T-helper 1 cell treated with Interleukin-12 subunit alpha and Interleukin-12 subunit beta and Interleukin-4 antibody, amounts not matched to agents 30 μg/mL and 1 μg/mL, for 36 hours (primary cell): Measurements from ENCODE around the gene DGKG.

Experiments
- H3K27ac Mint-ChIP-seq: one replicate; pipeline ENCODE4 v1.8.0; 2021; ENCODE audit warnings: mild to moderate bottlenecking, mixed read lengths
- H3K27me3 Mint-ChIP-seq: one replicate; pipeline ENCODE4 v1.8.0; 2021; ENCODE audit warnings: low read depth, mixed read lengths
- H3K36me3 Mint-ChIP-seq: one replicate; pipeline ENCODE4 v1.8.0; 2021; ENCODE audit warnings: low read depth, mixed read lengths
- H3K4me1 Mint-ChIP-seq: one replicate; pipeline ENCODE4 v1.8.0; 2021; ENCODE audit warnings: low read depth, mixed read lengths
- H3K4me3 Mint-ChIP-seq: one replicate; pipeline ENCODE4 v1.8.0; 2021; ENCODE audit warnings: mild to moderate bottlenecking, moderate library complexity, mixed read lengths
- H3K9me3 Mint-ChIP-seq: one replicate; pipeline ENCODE4 v1.8.0; 2021; ENCODE audit warnings: mixed read lengths

The DGKG gene

DNA sequence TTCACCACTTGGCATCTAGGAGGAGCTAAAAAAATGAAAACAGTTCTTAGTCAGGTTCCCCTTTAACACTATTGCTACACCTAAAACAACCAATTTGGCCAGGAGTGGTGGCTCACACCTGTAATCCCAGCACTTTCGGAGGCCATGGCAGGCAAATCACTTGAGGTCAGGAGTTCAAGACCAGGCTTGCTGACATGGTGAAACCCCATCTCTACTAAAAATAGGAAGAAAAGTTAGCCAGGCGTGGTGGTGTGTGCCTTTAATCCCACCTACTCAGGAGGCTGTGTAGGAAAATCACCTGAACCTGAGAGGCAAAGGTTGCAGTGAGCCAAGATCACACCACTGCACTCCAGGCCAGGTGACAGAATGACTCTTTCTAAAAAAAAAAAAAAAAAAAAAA is 124.1 kb downstream of the DGKG start:
- Mint-ChIP-seq H3K4me1 (peaks cover 21% of the 10 kb centered on the region), H3K4me3 (no peak overlapping the region), H3K27me3 (peaks cover 10% of the 10 kb centered on the region), H3K27ac (no peak overlapping the region), H3K9me3 (no peaks in the 10 kb centered on the region), H3K36me3 (no peaks in the 10 kb centered on the region)

DNA sequence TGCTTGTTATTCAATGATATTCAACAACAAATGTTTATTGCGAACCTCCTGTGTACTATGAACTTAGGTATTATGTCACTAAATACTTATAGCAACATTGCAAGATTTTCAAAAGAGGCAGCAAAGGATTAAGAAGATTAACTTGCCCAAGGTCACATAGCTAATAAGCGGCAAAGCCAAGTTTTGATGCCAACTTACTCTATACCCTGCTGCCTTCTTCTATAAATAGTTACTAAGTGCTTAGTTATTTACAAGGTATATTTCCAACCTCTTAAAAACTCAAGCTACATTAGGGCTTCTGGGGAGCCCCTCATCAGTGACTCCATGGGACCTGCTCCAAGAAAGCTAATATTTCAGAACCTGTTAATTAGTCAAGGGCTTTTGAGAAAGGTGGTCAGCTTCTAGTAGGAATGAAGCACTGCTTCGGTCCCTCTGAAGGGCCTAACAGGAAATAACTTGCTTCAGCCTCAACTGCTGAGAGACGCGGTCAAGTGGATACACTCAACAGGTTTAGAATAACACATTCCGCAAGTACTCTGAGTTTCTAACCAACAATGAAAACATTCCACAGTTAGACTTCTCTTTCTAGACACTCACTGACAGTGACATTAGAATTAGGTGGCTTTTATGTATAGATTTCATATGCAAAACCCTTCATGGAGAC is 125.5 kb downstream of the DGKG start:
- Mint-ChIP-seq H3K4me1 (peaks cover 15% of the 10 kb centered on the region), H3K27ac (no peak overlapping the region), H3K4me3 (no peak overlapping the region), H3K27me3 (peaks cover 13% of the 10 kb centered on the region), H3K36me3 (no peaks in the 10 kb centered on the region), H3K9me3 (no peaks in the 10 kb centered on the region)

DNA sequence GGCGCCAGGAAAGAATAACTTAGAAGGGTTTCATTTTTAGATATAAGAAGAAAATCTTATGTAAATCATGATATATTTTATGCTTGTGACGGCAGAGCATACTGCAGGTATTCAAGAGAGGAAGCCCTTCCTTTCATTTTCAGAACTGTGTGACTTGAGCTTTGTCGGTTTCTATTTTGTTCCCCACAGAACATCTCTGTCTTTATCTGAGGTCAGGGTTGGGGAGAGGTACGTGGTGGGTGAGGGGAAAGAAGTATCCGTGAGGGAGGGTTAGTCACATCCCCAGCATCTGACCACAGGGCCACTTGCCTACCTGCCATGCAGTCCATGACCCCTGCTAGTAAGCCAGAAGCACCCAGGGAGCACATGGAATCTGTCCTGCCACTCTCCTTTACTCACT is 126.5 kb downstream of the DGKG start:
- Mint-ChIP-seq H3K4me3 (peak overlapping the region; percentile 39), H3K27me3 (peaks cover 9% of the 10 kb centered on the region), H3K27ac (no peak overlapping the region), H3K4me1 (peaks cover 15% of the 10 kb centered on the region), H3K36me3 (no peaks in the 10 kb centered on the region), H3K9me3 (no peaks in the 10 kb centered on the region)

DNA sequence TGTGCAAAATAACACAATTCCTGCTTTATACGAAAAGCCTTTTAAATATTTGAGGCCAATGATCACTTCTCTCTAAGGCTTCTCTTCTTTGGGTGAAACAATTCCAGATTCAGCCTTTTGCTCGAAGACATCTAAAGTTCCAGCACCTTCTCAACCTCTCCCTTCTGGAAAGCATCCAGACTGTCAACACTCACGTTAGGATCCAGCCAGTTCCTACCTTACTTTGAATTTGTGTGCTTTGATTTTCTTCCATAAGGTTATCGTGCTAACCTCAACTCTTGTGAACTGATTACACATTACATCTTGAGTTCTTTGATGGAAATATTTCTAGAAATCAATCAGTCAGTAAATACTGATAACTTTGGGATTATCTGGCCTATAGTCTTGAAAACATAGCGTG is 127.9 kb downstream of the DGKG start:
- Mint-ChIP-seq H3K4me3 (no peak overlapping the region), H3K36me3 (no peaks in the 10 kb centered on the region), H3K4me1 (peaks cover 15% of the 10 kb centered on the region), H3K27me3 (peaks cover 13% of the 10 kb centered on the region), H3K9me3 (no peaks in the 10 kb centered on the region), H3K27ac (no peak overlapping the region)

DNA sequence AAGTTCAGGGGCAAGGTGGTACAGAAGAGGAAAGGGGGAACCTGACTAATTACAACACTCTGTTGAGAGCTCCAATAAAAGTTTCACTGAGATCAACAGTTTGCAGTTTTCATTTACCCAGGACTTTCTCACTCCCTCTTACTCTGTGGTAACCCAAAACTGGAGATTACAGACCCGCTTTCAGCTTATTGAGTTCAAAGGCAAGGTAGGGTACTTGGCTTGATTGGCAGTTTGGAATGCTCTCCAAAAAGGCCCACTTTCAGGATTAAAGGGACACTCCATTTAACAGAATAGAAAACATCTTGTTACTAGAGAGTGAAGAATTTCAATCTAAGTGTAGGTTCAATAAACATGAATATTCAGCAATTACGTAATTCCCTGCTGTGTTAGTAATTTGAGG is 135.6 kb downstream of the DGKG start:
- Mint-ChIP-seq H3K27me3 (peaks cover 52% of the 10 kb centered on the region), H3K4me1 (no peaks in the 10 kb centered on the region), H3K9me3 (no peaks in the 10 kb centered on the region), H3K27ac (no peak overlapping the region), H3K4me3 (no peak overlapping the region), H3K36me3 (no peaks in the 10 kb centered on the region)

DNA sequence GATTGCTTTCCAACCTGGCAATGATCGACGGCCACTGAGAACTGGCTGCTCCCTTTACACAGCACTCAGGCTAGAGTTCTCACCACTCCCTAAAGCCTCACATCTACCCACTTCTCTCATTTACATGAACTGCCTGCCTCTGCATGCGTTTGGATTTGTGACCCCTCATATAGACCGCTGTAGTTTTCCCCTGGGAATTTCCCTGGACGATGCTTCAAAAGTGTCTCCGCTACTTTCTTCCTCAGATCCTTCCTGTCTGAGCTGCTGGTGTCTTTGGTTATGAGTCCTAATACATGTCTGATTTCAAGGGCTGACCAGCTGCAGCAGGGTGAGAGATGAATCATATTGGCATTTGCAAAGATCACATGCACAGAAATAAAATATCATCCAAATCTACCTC is 136.4 kb downstream of the DGKG start:
- Mint-ChIP-seq H3K36me3 (no peaks in the 10 kb centered on the region), H3K4me1 (no peaks in the 10 kb centered on the region), H3K9me3 (no peaks in the 10 kb centered on the region), H3K4me3 (no peak overlapping the region), H3K27ac (no peak overlapping the region), H3K27me3 (peaks cover 52% of the 10 kb centered on the region)

DNA sequence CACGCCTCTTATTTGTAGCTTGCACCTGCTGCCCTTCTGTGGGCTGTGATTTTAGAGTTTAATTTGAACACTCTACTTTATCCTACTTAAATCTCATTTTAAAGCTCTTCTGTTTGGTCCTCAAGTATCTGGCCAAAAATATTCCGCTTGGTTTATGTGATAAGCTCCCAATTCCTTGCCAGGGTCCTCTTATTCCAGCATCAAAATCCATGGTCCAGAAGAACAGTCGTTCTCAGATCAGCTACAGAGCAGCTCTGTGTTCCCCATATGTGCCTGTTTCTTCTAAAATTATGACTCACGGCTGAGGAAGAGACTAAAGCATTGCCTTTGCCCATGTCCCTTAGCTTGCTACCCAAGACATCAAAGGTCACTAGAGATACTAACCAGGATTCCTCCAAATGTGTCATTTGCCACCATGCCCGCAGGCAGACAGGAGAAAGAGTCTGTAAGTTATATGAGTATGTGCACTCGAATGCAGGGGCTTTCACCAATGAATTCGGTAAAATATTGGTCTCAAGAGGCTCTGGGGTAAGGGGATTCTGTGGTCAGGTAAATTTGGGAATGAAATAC is 137.9 kb downstream of the DGKG start:
- H3K4me1 Mint-ChIP-seq = no peaks in the 10 kb centered on the region
- peaks cover 57% of the 10 kb centered on the region for H3K27me3 Mint-ChIP-seq

DNA sequence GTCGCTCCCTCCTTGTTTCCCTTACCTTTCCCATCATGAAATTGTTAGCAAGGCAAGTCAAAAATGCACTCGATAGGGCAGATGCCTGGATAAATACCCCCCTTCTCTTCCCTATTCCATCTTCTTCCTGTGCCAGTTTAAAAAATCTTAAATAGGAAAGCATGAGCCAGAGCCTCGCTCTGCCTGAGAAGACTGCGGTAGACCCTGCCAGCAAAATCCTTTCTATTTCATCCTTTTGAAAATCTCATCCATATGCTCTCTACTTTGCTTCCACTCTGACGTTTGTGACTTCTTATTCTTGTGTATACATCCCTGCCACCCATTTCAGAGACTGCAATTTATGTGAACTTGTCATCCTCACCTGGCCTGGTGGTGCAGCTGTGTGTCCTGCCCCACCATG is 138.6 kb downstream of the DGKG start:
- Mint-ChIP-seq H3K4me1 (no peaks in the 10 kb centered on the region), H3K36me3 (no peaks in the 10 kb centered on the region), H3K9me3 (no peaks in the 10 kb centered on the region), H3K27ac (no peak overlapping the region), H3K27me3 (peaks cover 52% of the 10 kb centered on the region), H3K4me3 (no peak overlapping the region)

More for the DNA sequence above, 137.9 kb downstream of the DGKG start:
- Mint-ChIP-seq H3K36me3 (no peaks in the 10 kb centered on the region), H3K27ac (no peak overlapping the region), H3K4me3 (no peak overlapping the region), H3K9me3 (no peaks in the 10 kb centered on the region)

DNA sequence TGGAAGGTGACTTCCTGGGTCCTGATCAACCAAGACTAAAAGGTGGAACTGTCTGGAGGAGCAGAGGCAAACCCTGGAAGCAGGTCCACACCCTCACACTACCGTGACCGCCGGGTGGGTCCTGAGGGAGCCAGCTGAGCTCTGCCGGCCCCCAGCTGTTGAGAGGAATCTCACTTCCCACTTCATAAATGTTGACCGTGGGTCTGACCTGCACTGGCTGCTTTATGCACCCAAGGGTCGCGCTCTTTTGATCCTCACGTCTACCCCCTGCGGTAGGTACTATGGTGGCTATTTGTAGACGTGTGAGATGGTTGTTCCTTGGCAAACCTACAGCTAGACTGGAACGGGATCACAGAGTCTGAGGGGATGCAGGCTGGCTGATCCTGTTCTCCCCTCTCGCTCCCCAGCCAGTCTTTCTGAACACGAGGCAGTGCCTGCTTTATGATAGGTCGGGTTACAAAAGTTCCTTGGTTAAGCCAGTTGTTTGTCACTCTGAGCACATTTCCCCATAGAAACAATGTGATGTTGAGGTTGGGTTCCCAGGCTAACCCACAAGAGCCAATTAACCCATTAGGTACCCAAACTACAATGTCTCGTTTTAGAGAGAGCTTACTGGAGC is 140.2 kb downstream of the DGKG start:
- Mint-ChIP-seq H3K27me3 (peaks cover 42% of the 10 kb centered on the region), H3K4me1 (peaks cover 9% of the 10 kb centered on the region), H3K4me3 (no peak overlapping the region), H3K36me3 (no peaks in the 10 kb centered on the region), H3K9me3 (no peaks in the 10 kb centered on the region), H3K27ac (no peak overlapping the region)

DNA sequence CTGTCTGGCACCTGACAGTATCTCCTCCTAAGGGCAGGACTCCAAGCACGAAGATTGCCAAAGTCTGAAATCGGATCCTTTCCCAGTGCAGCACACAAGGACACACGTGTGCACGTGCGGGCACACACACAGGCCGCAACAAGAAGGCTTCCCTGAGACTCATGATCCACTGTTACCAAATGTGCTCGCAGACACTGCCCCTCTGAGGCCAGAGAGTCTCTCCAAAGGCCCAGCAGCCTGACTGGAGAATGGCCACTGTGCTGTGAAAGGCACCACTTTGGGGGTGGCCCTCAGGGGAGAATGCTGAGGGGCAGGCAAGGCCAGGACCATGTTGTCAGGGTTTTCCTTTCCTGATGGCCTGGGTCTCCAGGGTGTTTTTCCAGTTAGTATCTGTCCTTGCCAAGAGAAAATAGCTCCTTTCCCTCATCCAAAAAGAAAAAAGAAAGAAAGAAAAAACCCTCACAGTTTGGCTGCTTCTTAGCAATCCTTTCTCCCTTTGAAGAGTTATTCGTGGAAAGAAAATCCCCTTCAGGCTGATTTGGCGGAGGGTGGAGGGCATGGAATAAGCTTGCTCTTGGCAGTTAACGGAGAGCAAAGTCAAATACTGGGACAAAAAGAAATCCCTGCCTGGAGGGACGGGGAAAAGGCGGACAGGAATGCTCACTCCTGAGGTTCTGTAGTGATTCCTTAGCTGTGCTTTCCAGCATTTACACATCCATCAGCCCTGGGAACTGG is 141.0 kb downstream of the DGKG start:
- Mint-ChIP-seq H3K4me1 (peaks cover 9% of the 10 kb centered on the region), H3K27ac (no peak overlapping the region), H3K9me3 (no peaks in the 10 kb centered on the region), H3K27me3 (peaks cover 37% of the 10 kb centered on the region), H3K36me3 (no peaks in the 10 kb centered on the region), H3K4me3 (no peak overlapping the region)

DNA sequence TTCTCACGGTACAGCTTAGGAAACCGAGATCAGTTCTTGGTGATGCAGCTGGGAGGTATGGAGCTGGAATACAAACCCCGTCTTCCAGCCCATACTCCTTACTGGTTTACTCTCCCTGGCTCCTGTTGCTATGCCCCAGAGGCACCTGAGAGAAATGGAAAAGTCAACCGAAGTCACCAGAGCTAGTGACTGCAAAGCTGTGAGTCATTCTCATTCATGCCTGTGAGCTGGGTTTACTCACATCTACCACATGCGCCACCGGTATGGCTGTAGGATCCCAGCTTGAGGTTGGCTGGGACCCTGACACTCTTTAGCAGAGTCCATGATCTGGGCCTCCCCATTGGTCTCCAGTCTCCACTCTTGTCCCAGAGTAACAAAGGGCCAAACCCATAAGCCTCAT is 141.7 kb downstream of the DGKG start:
- peaks cover 30% of the 10 kb centered on the region for H3K27me3 Mint-ChIP-seq
- H3K9me3 Mint-ChIP-seq = no peaks in the 10 kb centered on the region
- H3K27ac Mint-ChIP-seq = no peak overlapping the region
- no peak overlapping the region for H3K4me3 Mint-ChIP-seq
- H3K4me1 Mint-ChIP-seq = peaks cover 9% of the 10 kb centered on the region
- H3K36me3 Mint-ChIP-seq = no peaks in the 10 kb centered on the region

DNA sequence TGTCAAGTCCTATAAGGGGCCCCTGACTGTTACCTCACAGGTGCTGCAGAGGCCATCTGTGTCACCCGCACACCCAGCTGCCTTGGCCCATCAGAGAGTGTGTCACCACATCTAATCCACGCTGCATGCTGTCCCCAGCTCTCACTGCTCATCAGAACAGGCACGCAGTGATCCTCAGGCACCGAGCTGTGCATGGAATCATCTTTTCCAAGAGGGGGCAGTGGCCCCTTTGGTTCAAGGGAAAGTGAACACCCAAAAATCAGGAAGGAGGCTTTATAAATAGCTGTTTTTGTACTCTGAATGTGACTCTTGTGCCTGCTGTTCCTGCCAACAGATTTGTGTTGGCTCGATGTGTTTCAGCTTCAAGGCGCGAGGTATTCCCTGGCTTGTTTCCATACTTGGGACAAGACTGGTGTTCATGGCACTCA is 142.8 kb downstream of the DGKG start:
- Mint-ChIP-seq H3K27me3 (peaks cover 27% of the 10 kb centered on the region), H3K4me3 (no peak overlapping the region)

DNA sequence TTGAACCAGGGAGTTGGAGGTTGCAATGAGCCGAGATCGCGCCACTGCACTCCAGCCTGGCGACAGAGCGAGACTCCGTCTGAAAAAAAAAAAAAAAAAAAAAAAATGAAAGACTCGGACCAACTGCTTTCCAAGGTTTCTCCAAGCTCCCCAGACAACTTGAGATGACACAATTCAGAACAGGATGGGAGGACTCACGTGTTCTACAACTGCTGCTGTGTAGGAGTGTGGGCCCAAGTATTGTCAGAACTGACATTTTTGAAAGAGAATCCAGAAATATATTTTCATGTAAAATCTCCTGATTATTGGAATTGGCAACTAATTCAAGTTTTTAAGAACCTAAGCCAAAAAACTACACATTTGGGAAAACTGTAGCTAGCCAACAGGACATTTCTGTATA is 143.6 kb downstream of the DGKG start:
- Mint-ChIP-seq H3K27ac (no peak overlapping the region), H3K4me1 (peaks cover 9% of the 10 kb centered on the region), H3K4me3 (no peak overlapping the region), H3K27me3 (peaks cover 23% of the 10 kb centered on the region), H3K9me3 (no peaks in the 10 kb centered on the region), H3K36me3 (no peaks in the 10 kb centered on the region)

More for the DNA sequence above, 142.8 kb downstream of the DGKG start:
- Mint-ChIP-seq H3K4me1 (peaks cover 9% of the 10 kb centered on the region), H3K9me3 (no peaks in the 10 kb centered on the region), H3K27ac (no peak overlapping the region), H3K36me3 (no peaks in the 10 kb centered on the region)

DNA sequence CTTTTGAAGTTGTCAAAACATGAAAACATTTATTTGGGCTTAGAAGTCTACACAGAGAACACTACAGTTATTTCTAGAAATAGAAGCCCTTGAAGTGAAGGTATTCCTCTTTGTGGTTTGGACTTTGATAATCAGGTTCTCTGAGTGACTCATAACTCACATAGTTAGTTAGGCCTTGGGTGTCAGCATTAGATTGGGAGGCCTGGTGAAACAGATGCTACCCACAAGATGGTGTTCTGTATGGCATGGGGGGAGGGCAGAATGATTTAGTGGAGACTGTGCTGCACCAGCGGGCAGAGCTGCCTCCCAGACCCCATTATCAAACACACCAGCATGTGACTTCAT is 144.2 kb downstream of the DGKG start:
- Mint-ChIP-seq H3K4me3 (no peak overlapping the region), H3K27ac (peak overlapping the region; percentile 43), H3K27me3 (peaks cover 24% of the 10 kb centered on the region), H3K36me3 (no peaks in the 10 kb centered on the region), H3K9me3 (no peaks in the 10 kb centered on the region), H3K4me1 (peaks cover 9% of the 10 kb centered on the region)
